ENCODE measurements around the gene CHD9. TPM values are rescaled to one million over a fixed set of nuclear protein-coding genes. Genes with fewer than 3 reads are reported as not detected.

The CHD9 gene
- total and polyA plus RNA-seq, 9 of the 15 experiments (the other 6 are each of a cell fraction or from before 2014, with no cell fraction given): 29.0 to 69.3 (median 40.6) TPM

DNA sequence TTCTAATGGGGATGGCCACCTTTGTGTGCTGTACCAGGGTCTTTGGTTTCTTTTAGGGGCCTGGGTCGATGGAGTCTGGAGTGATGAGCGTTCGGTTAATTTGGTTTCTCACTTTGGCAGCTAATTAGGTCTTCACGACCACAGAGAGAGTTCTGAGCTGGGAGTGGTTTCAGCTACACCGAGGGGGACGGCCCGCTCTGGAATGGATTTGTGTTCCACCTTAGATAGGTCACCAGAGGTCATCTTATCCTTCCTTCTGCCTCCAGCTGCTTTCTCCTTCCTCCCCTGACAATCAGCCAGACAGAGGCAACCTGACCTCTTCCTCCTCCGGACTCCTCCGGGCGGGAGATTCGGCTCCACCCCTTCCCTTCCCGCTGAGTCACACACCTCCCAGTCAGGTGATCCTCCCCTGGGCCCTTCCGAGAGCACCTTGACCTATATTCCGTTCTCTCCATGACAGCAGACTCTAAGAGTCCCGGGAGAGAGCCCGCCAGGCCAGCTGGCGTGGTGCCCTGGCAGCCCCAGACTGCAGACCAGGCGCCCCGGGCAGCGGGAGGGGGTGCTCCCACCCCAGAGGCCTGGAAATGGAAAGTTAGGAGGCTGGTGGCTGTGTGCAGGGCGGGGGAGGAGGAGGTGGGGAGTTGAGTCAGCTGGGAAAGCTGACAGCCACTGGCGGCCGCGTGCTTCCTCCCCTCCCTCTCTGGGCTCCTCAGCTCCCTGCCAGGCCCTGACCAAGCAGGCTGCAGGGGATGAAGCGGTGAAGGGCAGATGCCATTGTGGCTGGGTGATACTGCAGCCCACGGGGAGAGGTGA lies 44.7 kb downstream of the CHD9 start (continued):
- TF ChIP-seq, protein P1, sequence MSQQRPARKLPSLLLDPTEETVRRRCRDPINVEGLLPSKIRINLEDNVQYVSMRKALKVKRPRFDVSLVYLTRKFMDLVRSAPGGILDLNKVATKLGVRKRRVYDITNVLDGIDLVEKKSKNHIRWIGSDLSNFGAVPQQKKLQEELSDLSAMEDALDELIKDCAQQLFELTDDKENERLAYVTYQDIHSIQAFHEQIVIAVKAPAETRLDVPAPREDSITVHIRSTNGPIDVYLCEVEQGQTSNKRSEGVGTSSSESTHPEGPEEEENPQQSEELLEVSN (IDR thresholded peaks at IDR 0.05; ENCODE audit: borderline replicate concordance in 1 of 2, extremely low read depth in 1 of 2, insufficient read depth in 1 of 2, insufficient read length in 1 of 2, low read depth in 1 of 2, low read length in 1 of 2, poor library complexity in 1 of 2, severe bottlenecking in 1 of 2): peak; percentile 51 to 53
- TF ChIP-seq RBM22 (IDR thresholded peaks at IDR 0.05; ENCODE audit: low read depth, low read length, poor library complexity, severe bottlenecking) (peak; percentile 29), SMAD2 (IDR thresholded peaks at IDR 0.05; ENCODE audit: low read depth, low read length) (no peak), RNF2 (IDR thresholded peaks at IDR 0.05) (peak; percentile 13; the same call in 1 of the 2 replicates), ZNF695 (CRISPR knock-in tag; IDR thresholded peaks at IDR 0.05) (no peak), HMG20A (CRISPR knock-in tag; conservative IDR thresholded peaks at IDR 0.05) (no peak), FOXO4 (CRISPR knock-in tag; IDR thresholded peaks at IDR 0.05) (no peak), CTBP1 (IDR thresholded peaks at IDR 0.05; ENCODE audit: borderline replicate concordance) (peak; percentile 94), ZNF395 (CRISPR knock-in tag; IDR thresholded peaks at IDR 0.05) (peak; percentile 82), TAF1 (IDR thresholded peaks at IDR 0.05; ENCODE audit: control insufficient read depth, extremely low read depth, insufficient read depth, low read length, severe bottlenecking) (peak; percentile 10), RBFOX2 (IDR thresholded peaks at IDR 0.05; ENCODE audit: low read depth, low read length) (peak; percentile 78), SMARCE1 (IDR thresholded peaks at IDR 0.05) (peak; percentile 72), NFE2 (IDR thresholded peaks at IDR 0.05; ENCODE audit: low read depth) (peak; percentile 93), BHLHE40 (IDR thresholded peaks at IDR 0.05; ENCODE audit: low read length) (peak; percentile 48), SPI1 (IDR thresholded peaks at IDR 0.05; ENCODE audit: borderline replicate concordance, low read depth, low read length) (peak; percentile 65), TOE1 (IDR thresholded peaks at IDR 0.05; ENCODE audit: borderline replicate concordance) (peak; percentile 92), TOE1 (CRISPR knock-in tag; IDR thresholded peaks at IDR 0.05; ENCODE audit: borderline replicate concordance, low read depth) (no peak), ATF7 (IDR thresholded peaks at IDR 0.05) (peak; percentile 78), GATAD2A (IDR thresholded peaks at IDR 0.05) (peak; percentile 72; the same call in 1 of the 2 replicates), ESRRA (IDR thresholded peaks at IDR 0.05; ENCODE audit: borderline replicate concordance, low read depth) (peak; percentile 81), ELF1 (tag; IDR thresholded peaks at IDR 0.05) (peak; percentile 40; the same call in 1 of the 2 replicates), CCNT2 (IDR thresholded peaks at IDR 0.05; ENCODE audit: borderline replicate concordance, extremely low read depth, insufficient read length, low read depth, low read length) (peak; percentile 71), NCOA1 (IDR thresholded peaks at IDR 0.05; ENCODE audit: low read depth) (peak; percentile 49; the same call in 1 of the 2 replicates), SIN3B (IDR thresholded peaks at IDR 0.05; ENCODE audit: low read depth) (peak; percentile 61; the same call in 1 of the 2 replicates)
- TF ChIP-seq, protein P2, sequence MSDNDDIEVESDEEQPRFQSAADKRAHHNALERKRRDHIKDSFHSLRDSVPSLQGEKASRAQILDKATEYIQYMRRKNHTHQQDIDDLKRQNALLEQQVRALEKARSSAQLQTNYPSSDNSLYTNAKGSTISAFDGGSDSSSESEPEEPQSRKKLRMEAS (CRISPR knock-in tag; IDR thresholded peaks at IDR 0.05): peak; percentile 88
